HG03575 (cell line): ENCODE measurements around the gene TRAF2.

Source experiments
- ATAC-seq: cut with Tn5 transposase; IDR thresholded peaks from one replicate; pipeline ENCODE4 v1.9.1; 2021; ENCODE audit not compliant: unreplicated experiment, insufficient number of reproducible peaks, low FRiP score; ENCODE audit errors: extremely low read depth

TRAF2 gene

DNA sequence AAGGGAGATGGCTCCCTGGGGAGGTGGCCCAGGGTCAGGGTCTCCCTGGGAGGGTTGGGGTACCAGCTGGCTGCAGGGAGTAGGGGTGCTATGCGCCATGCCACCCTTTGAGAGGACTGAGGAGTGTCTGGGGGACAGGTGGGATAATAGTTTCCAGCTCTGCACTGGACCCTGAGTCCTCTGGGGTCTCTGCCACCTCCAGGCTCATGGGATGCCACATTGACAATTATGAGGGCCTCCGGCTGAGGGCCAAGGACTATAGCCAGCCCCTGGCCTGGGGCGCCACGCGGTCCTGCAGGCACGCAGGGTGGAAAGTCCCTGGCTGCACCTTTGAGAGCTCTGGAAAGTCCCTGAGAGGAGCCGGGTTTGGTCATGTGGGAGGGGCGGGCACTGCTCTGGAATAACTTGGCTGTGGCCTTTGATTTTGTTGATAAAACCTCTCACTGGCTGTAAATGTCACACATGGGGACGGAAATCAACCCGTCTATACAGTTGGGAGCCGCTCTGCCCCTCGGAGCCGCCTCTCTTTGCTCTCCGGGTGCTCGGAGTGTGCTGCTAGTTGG is 16.0 kb downstream of the TRAF2 start:
- no peak for ATAC-seq

DNA sequence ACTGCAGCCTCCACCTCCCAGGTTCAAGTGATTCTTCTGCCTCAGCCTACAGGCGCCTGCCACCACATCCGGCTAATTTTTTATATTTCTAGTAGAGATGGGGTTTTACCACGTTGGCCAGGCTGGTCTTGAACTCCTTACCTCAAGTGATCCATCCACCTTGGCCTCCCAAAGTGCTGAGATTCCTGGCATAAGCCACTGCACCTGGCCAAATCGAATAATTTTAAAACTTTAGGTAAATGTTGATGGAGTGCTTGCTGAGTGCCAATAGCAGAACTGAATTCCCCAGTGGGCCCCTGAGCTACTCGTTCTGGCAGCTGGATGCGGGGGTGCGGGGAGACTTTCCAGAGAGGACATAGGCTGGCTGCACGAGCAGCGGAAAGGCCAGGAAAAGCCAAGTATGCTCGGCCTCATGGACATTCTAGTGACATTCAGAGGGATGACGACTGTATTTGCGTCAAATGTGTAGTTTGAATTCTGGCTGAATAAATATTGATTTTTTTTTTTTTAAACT is 16.8 kb downstream of the TRAF2 start:
- ATAC-seq: no peak

DNA sequence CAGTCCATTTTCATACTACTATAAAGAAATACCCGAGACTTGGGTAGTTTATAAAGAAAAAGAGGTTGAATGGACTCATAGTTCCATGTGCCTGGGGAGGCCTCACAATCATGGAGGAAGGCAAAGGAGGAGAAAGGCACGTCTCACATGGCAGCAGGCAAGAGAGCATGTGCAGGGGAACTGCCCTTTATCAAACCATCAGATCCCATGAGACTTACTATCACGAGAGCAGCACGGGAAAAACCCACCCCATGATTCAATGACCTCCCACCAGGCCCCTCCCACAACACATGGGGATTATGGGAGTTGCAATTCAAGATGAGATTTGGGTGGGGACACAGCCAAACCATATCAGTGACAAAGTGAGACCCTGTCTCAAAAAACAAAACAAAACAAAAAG is 19.9 kb downstream of the TRAF2 start:
- ATAC-seq: no peak

DNA sequence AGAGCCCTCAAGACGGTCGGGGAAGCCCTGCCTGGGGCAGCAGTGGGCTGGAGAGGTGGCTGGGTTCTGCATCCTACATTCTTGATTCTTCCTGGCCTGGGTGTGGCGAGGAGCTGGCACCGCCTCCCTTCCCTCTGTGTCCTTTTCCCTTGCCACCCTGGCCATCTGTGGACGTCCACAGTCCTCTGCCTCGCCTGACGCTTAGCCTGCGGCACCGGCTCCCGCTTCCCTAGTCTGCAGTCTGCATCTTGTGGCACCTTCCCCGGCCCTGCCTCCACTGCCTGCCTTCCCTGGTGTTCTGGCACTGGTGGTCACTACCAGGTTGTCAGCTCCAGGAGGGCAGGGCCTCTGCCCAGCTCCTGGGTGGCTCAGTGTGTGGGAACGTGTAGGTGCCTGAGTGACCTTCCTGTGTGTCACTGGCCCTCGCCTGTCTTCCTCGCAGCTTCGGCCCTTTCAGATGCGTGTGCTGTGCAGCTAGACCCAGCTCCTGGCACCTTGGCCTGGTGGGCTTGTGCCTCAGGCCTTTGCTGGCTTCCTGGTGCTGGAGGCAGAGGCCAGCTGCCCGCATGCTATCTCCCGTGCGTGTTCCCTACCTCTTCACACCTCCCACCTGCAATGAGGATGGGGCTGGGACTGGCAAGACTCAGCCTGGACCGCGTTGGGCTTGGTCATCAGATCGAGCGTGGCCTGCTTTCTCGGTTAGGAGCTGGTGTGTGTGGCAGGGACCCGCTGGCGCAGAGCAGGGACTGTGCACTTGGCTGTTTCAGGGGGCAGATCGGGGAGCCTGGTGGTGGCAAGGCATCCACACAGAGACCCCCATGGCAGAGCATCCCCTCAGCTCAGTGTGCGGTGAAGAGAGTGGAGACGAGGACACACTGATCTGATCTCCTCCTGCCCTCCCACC is 20.9 kb downstream of the TRAF2 start:
- no peak for ATAC-seq

GRCh38 chr9:136910197-136910900 is 24.0 kb downstream of the TRAF2 start:
- no peak for ATAC-seq

- no peak for ATAC-seq
Observed at GRCh38 chr9:136910901-136911245, 24.6 kb downstream of the TRAF2 start.

- ATAC-seq: no peak
Observed at GRCh38 chr9:136913701-136914438, 27.6 kb downstream of the TRAF2 start.

DNA sequence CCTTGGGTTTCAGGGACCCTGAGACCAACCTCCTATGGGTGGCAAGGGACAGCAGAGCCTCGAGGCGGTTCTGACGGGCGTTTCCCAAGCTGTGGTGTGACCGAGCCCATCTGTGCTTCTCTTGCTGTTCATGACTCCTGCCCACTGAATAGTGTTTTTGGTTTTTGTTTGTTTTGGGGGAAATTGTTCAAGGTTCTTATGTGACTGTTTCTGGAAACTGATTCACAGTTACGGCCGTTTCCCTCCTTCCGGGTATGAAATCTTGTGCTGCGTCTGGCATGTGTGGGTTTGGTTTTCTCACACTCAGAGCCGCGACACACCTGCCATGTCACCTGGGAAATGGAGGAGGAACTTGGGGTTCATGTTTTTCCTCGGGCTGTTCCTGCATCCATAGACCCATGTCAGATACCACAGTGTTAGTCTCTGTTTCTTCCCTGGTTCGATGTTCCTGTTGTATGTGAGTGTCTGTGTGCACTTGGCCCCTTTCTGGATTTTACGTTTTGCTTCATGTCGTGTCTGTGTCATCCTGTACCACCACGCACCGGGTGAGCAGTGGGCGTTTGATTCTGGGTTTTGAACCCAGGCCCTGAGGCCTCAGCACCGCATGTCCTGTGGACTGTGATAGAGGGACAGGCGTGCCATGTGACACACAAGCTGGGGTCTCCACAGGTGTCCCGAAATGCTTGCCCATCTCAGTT is 29.5 kb downstream of the TRAF2 start:
- ATAC-seq: no peak

DNA sequence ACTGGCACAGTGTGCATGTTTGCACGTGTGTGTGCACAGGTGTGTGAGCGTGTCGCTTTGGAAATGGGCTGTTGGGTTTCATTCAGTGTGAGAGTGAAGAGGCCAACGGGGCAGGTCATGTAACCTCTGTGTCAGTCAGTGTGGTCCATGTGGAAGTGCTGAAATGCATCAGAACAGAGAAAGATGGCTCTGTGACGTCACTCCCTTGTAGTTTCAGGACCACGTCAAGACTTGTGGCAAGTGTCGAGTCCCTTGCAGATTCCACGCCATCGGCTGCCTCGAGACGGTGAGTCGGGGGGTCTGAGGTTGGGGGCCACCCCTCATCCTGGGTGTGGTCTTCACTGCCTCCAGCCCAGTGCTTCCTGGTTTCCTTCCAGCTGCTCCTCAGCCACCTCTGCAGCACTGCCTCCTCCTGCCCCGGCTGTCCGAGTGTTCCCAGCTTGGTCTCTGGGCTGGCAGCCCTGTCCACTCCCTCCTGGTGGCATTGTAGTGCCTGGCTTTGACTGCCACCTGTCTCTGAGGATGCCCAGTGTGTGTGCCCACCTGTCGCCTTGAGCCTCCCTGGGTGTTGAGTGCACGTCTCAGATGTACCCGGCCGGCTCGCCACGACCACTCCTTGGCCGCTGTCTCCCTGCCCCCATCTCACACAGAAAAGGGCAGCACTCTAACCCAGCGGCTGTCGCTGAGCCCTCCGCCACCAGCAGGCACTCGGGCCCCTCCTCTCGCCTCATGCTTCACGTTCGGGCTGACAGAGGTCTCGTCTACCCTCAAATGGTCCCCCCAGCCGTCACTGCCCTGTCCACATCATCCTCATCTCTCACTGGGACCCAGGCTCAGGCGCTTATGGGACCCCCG is 30.2 kb downstream of the TRAF2 start:
- ATAC-seq: no peak

DNA sequence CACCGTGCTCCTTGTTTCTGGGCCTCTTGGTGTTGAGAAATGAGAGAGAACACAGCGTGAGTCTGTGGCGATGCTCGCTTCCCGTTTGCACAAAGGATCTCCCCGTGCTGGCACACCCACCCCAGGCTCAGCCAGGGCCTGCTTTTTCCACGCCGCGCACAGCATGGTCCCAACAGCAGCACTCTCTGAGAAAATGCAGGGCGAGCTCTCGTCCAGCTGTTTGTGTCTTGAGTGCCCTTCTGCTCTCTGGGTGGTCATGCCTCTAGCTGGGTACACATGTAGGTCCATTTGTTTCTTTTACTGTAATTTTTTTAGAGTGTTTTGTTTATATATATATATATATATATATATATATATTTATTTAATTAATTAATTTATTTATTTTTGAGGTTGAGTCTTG is 31.6 kb downstream of the TRAF2 start:
- ATAC-seq: no peak

- ATAC-seq: no peak
Observed at GRCh38 chr9:136920069-136920468, 33.8 kb downstream of the TRAF2 start.

GRCh38 chr9:136920734-136921231 is 34.5 kb downstream of the TRAF2 start:
- no peak for ATAC-seq

GRCh38 chr9:136921307-136921706 is 35.0 kb downstream of the TRAF2 start:
- ATAC-seq: no peak

- ATAC-seq: no peak
Observed at GRCh38 chr9:136921718-136922117, 35.4 kb downstream of the TRAF2 start.

GRCh38 chr9:136922540-136922939 is 36.2 kb downstream of the TRAF2 start:
- ATAC-seq: no peak

GRCh38 chr9:136923881-136924280 is 37.6 kb downstream of the TRAF2 start:
- no peak for ATAC-seq

- ATAC-seq: no peak
Observed at GRCh38 chr9:136925414-136926153, 39.3 kb downstream of the TRAF2 start.
